Fibroblast of gingiva (primary cell): ENCODE data around the gene ZNF891.

Source experiments
- DNase-seq: peaks from one replicate; pipeline ENCODE4 v3.0.0-alpha.2; 2011; ENCODE audit warnings: low read depth

The ZNF891 gene

DNA sequence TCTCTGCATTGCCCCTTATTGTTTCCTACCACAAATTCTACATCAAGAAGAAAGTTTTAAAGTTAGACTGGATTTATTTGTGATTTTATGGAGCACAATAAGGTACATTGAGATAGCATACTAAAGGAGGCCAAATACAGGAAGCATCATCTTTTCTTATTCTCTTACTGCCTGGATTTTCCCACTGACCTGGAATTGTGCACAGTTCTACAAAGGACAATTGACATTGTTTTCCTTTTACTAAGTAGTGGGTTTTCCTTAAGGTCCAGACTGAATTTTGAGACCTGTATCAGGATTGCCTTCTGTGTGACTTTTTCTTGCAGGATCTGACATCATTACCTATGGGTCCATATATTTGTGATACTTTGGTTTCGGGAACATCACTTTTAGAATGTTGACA lies 68.1 kb downstream of the ZNF891 start:
- no peak for DNase-seq

GRCh38 chr12:133058203-133059113 lies 71.6 kb downstream of the ZNF891 start:
- DNase-seq: no peak

GRCh38 chr12:133057446-133057845 lies 72.6 kb downstream of the ZNF891 start:
- no peak for DNase-seq
